Left cardiac atrium (tissue), 4 donors: Measurements from ENCODE around the gene MYOD1. TPM values are rescaled to one million over a fixed set of nuclear protein-coding genes. Genes with fewer than 3 reads are reported as not detected.
A peak's percentile ranks its signal among the peaks of the same experiment; 100 is the strongest.

Source experiments
- ATAC-seq, 2 donors: fragments of 200-7000 bp; cut with Tn5 transposase; one replicate each; pipeline ENCODE4 v1.9.1; 2020; ENCODE audit warnings: mild to moderate bottlenecking in 2 of 2, moderate library complexity in 2 of 2
- DNase-seq: peaks from one replicate; pipeline ENCODE4 v3.0.0-alpha.2; 2020
- intact Hi-C, 2 donors: fragments of 100-400 bp; cut with DNase I; formaldehyde crosslinking; loops; one replicate each; pipeline versions ENCODE4 v1.14.1 to v1.15.1; 2022 to 2023
- total RNA-seq, 2 donors: library from RNA; stranded (reverse); fragmentation: NEBNext Ultra II Directional; extraction: Animal tissue kit (Norgen Biotek cat#: 25700); gene quantifications; one replicate each; pipeline ENCODE4 v1.2.1, GENCODE V29; 2021
- donor health status: DM: no; HTN: yes; CAD: no.
- donor health status: DM: no; HTN: yes; CAD: no; lungs with severe emphysema.
- donor health status: DM: yes; HTN: yes; CAD: no.
- donor health status: Dilated cardiomyopathy.

The MYOD1 gene
- total RNA-seq, 2 donors from 2014 or later: not detected

DNA sequence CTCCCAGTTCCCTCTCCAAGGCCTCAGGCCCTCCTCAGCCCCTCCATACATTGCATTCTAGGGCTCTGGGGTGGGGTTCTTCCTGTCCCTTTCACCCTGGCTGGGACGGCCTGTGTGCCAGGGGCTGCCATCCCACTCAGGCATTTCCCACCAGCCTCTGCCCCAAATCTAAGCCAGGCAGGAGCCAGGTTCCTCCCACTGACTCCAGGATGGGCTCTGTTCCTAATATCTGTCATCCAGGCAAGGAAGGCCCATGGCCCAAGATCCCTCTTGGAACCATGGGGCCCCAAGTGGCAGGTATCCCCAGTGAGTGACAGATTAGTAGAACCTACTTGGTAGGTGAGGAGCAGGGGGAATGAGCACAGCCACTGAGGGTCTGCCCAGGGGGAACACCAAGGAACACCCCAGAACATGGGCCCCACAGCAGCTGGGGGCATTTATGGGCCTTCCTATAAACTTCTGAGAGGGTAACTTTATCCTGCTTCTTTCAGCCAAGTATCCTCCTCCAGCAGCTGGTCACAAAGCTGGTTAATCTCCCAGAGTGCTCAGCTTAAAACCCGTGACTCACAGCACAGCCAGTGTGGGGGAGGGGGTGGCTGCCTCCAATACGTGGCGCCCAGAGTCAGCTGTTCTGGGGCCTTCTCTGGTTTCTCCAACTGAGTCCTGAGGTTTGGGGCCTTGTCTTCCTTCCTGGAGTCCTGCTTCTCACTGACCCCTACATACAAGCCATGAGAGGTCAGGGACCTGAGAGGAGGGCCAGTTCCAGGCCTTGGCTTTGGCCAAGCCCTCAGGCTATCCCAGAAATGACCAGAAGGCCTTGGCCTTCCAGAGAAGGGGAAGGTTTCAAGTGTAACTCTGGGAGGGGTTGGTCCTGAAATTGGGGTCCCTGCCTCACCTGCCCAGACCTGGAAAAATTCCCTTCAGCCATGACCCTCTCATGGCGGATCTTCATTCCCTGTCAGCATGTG is 19.9 kb upstream of the MYOD1 start:
- DNase-seq (no peak), ATAC-seq (peak in 1 of 2 donors; percentile 32)
- intact Hi-C loops: no loop called here

DNA sequence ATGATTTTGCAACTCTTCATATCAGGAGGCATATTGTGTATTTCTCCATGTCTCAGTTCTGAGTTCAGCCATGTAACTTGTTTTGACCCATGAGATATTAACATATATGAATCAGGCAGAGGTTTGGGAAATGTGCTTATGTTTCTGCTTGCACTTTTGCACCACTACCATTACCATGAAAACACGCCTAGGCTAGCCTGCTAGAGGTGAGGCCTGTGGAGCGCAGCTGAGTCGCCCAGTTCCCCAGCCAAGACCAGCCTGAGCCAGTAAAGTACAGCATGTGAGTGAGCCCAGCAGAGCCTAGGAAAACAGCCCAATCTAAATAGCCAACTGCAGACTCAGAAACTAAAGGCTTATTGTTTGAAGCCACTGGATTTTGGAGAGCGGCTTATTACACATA is 18.4 kb upstream of the MYOD1 start:
- DNase-seq: no peak
- ATAC-seq: no peak
- intact Hi-C loops: no loop called here

DNA sequence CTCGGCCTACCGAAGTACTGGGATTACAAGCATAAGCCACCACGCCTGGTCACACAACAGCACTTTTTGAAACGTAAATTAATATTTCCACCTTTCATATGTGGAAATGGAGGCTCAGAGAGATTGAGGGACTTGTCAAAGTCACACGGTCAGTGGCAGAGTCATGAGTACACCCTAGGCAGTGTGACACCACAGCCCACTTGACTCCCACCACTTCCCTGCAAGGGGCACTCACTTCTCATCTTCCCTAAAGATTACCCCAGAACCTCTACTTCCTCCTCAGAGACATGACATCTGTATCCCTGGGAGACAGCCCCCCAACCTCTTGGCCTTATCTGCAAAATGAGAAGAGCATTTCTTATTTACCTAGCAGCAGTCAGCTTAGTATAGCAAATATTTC is 16.5 kb upstream of the MYOD1 start:
- DNase-seq: no peak
- intact Hi-C loops: no loop called here
- ATAC-seq: no peak

DNA sequence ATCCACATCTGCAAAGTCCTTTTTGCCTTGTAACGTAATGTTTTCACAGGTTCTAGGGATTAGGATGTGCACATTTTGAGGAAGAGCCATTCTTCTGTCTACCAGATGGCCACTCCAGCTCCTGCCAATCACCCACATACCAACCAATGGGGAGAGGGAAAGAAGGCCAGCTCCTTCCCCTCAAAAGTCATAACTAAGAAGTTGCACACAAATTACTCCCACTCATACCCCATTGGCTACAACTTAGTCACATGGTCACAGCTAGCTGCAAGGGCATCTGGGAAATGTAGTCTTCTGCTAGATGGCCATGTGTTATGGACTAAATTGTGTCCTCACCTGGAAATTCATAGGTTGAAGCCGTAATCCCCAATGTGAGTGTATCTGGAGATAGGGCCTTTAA is 15.4 kb upstream of the MYOD1 start:
- intact Hi-C loops: no loop called here
- DNase-seq (no peak), ATAC-seq (no peak)

DNA sequence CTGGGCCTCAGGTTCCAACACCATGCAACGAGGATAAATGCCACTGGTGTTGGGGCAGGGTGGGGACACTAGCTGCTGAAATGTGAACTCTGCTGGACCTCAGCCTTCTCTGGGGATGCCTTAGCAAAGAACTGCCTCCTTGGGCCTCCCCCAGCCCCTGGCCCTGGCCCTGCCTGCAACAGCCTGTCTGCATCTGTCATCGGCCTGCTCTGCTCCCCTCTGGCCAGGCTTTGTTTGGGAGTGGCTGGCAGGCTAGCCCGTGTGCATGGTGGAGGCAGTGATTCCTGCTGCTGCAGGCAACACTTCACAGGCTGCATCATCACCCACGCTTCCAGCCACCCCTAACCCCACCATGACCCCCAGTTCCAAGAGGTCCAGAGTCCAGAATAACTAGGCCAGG is 11.5 kb upstream of the MYOD1 start:
- DNase-seq (no peak), ATAC-seq (no peak)
- intact Hi-C loops: no loop called here

DNA sequence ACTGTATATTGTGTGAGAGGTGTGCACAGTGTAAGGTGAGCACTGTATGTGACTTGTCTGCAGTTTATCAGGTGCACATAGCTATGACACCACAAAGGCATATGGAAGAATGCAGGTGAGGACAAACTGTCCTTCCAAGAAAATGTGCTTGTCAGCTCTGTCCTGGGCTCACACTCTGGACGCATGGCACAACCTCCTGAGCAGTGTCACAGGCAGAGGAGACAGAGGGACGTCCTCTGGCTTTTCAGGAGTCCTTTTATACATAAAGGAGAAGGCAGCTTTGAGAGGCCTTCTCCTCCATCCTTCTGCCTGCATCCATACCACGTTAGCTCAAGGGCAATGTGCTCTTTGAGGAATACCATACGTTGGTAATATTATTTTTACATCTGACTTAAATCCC is 7.5 kb upstream of the MYOD1 start:
- ATAC-seq: no peak
- DNase-seq: no peak
- intact Hi-C loops: no loop called here

DNA sequence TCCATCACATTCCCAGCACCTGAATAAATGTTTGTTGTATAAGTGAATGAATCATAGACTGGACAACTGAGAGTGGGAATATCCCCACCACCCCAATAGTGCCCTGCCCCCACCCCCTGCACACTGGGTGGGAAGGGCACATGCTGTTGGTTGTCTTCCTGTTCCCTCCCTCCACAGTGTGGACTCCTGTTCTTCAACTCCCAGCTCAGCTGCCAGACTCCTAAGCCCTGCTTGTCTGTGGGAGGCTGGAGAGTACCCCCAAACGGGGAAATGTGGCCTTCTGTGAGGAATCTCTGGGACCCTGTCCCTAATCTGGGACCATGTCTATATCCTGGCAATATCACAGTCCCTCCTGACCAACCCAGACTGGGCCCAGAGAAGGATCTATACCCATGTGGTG is 5.5 kb upstream of the MYOD1 start:
- intact Hi-C loops: no loop called here
- ATAC-seq (no peak), DNase-seq (no peak)

DNA sequence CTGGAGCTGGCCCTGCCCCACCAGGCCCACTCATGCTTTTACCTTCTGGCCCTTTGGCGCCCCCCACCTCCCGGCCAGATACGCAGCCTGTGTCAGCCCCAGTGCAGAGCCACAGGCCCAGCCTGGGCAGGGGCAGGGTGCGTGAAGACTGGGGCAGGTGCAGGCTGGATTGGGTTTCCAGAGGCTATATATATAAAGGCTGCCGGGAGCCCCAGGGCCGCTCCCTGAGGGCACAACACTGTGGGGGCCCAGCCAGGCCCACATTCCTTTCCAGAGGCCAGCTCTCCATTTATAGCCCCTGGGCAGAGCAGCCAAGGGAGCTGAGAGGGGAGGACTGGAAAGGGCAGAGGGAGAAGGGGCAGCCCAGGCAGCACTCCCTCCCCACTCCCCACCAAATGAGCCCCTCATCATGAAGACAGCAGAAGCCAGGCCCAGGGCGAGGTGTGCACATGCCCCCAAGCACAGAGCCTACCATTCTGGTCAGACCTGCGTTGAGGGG is 5.0 kb upstream of the MYOD1 start:
- ATAC-seq (peak; percentile 52 to 80), DNase-seq (no peak)
- intact Hi-C loops: no loop called here

DNA sequence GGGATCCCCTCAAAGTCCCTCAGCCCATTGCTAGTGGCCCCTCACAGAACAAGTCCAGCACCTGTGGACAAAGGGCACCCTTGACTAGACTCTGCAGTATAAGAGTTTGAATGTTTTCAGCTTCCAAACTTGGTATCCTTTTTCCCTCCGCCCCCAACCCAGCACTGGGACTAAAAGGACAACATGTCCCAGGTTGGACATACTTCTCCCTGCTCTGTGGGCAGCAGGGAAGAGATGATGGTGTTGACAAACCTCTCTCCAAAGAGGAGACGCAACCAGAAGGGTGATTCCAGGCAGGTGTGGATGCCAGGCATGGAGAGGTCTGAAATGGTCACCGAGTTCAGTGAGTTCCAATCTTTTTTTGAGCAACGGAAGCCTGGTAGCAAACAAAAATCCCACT is 4.5 kb upstream of the MYOD1 start:
- intact Hi-C loops: no loop called here

DNA sequence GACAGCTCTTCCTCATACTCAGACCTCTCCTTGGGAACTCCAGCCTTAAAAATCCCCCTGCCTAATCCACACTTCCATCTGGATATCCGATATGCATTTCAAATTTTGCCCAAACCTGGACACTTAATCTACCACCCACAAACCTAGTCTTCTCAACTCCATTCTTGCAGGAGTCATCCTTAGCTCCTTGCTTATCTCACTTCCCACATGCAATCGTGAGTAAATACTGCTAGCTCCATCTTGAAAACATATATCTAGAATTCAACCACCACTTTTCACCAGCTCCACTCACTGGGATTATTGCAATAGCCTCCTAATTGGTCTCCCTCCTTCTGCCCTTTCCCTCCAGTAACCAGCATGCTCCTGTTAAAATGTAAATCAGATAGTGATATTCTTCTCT is 2.6 kb upstream of the MYOD1 start:
- no peak for DNase-seq
- intact Hi-C loops: no loop called here
- no peak for ATAC-seq

More for the DNA sequence above, 4.5 kb upstream of the MYOD1 start:
- no peak for DNase-seq
- no peak for ATAC-seq

DNA sequence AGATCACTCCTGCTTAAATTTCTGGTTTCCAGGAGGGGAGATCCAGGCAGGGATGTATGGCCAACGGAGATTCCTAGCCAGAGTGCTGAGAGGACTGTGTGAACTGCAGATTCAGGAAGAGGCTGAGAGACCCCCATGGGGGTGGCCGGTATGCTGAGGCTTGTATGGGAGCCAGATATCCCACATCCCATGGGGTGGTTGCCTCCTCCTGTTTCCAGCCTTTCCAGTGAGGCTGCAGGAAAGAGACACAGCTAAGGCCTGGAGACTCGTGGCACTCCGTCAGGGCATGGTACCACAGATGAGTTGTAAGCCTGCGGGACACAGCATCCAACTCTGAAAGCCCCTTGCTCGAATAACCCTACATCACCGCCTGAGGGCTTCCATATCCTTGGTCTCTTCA is 1.4 kb upstream of the MYOD1 start:
- no peak for DNase-seq
- intact Hi-C loops: no loop called here

DNA sequence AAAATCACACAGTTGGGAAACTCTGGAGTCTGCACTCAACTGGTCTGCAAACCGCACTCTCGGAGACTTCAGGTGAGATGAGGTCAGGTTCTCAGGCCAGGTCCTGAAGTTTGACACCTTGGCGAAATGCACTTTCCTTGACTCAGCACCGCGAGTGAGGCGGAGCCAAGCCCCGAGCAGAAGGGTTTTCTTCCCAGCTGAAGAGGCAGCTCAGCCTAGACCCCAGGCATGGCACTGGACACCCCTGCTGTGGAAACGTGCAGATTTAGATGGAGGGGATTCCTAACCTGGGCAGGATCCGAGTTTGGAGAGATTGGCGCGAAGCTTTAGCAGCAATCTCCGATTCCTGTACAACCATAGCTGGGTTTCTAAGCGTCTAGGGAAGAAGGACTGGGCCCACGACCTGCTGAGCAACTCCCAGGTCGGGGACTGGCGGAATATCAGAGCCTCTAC is 835 bp upstream of the MYOD1 start:
- ATAC-seq (no peak), DNase-seq (no peak)
- intact Hi-C loops: no loop called here

More for the DNA sequence above, 1.4 kb upstream of the MYOD1 start:
- no peak for ATAC-seq

DNA sequence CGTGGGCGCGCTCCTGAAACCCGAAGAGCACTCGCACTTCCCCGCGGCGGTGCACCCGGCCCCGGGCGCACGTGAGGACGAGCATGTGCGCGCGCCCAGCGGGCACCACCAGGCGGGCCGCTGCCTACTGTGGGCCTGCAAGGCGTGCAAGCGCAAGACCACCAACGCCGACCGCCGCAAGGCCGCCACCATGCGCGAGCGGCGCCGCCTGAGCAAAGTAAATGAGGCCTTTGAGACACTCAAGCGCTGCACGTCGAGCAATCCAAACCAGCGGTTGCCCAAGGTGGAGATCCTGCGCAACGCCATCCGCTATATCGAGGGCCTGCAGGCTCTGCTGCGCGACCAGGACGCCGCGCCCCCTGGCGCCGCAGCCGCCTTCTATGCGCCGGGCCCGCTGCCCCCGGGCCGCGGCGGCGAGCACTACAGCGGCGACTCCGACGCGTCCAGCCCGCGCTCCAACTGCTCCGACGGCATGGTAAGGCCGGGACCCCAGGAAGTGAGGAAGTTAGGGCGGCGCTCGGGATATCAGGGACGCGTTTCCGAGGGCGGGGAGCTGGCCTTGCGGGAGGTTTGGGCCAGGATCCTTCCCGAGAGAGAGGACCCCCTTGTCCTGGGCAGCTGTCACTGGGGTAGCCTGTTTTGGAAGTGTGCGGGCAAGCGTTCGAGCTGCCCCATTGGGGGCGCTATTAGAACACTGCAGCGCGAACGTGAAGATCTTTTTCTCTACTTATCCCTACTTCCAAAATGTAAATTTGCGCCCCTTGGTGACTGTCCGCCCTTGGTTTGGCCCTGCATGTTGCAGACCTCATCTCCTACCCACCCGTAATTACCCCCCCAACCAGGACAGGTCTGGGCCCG is 796 bp downstream of the MYOD1 start:
- DNase-seq (no peak), ATAC-seq (peak; percentile 48 to 55)
- intact Hi-C loops: no loop called here

DNA sequence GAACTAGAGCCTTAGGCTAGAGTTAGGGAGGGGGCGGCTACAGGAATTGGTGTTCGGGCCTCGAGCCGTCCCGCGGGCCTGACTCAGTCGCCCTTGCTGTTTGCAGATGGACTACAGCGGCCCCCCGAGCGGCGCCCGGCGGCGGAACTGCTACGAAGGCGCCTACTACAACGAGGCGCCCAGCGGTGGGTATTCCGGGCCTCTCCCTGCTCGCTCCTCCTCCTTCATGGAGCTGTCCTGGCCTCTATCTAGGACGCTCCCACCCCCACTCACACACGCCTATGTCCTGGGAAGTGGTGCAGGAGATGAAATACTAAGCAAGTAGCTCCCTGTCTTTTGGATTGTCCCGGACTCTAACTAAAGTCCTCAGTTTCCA is 1.4 kb downstream of the MYOD1 start:
- DNase-seq: no peak
- peak in 1 of 2 donors; percentile 14 for ATAC-seq
- intact Hi-C loops: no loop called here

DNA sequence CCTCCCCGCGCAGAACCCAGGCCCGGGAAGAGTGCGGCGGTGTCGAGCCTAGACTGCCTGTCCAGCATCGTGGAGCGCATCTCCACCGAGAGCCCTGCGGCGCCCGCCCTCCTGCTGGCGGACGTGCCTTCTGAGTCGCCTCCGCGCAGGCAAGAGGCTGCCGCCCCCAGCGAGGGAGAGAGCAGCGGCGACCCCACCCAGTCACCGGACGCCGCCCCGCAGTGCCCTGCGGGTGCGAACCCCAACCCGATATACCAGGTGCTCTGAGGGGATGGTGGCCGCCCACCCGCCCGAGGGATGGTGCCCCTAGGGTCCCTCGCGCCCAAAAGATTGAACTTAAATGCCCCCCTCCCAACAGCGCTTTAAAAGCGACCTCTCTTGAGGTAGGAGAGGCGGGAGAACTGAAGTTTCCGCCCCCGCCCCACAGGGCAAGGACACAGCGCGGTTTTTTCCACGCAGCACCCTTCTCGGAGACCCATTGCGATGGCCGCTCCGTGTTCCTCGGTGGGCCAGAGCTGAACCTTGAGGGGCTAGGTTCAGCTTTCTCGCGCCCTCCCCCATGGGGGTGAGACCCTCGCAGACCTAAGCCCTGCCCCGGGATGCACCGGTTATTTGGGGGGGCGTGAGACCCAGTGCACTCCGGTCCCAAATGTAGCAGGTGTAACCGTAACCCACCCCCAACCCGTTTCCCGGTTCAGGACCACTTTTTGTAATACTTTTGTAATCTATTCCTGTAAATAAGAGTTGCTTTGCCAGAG is 2.0 kb downstream of the MYOD1 start:
- intact Hi-C loops: no loop called here
- no peak for DNase-seq
- peak in 1 of 2 donors; percentile 28 for ATAC-seq

DNA sequence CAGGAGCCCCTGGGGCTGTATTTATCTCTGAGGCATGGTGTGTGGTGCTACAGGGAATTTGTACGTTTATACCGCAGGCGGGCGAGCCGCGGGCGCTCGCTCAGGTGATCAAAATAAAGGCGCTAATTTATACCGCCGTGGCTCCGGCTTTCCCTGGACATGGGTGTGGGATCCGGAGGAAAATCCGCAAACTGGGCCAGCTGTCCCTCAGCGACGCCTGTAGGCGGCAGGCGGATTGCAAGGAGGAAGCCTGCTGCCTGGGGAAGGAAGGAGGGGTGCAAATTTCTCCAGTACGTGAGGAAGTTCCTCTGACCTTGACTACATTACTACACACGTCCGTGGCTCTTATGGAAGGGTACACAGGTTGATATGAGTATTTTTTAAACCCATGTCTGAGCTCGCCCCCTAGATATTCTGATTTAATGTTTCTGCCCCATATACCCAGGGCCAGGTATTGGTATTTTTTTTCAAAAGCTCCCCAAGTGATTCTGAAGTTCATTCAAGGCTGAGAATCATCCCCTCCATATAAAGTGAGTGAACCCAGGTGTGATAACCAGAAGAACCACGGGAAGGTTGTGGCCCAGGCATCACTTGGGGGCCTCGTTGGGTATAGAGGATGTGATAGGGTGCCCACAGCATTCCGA is 2.8 kb downstream of the MYOD1 start:
- DNase-seq: no peak
- intact Hi-C loops: loop anchor here in 1 of 2 donors (2.0 kb wide), 1 partner anchor 121 kb away; no protein-coding TSS in a partner anchor
- ATAC-seq: peak in 1 of 2 donors; percentile 29

DNA sequence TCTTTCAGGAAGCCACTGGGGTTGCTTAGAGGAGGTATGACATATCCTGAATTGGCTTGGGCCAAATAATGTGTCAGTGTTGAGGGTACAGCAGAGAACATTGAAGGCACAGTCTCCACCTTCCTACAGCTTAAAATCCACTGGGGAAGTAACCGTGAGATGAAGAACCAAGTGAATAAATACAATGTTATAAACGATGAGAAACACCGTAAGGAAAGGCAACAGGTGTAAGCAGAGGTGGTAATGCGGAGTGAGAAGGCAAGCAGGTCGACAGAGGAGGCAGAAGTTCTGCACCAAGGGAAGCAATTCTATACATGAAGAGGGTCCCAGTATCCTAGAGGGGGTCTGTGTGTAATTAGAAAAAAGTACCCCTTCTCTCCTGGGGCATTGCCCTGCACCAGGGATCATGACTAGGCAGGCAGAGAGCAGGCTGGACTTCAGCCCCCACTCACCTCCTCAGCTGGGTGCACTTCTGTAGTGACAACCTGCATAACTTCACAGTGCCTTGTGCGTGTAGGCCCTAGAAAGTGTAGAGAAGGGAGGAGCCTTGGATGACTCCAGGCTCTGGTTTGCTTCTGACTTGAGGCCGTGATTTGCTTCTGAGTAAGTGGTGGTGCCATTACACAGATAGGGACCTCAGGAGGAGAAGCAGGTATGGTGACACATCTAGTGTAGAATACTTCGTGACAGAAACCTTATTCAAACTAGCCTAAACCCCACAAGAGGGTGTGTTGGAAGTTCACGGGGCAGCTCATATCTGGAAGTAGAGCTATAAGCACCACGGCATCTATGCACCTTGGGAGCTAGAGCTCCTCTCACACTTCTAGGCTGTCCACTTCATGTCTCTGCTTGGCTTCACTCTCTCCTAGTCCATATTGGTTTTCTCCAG is 4.9 kb downstream of the MYOD1 start:
- no peak for DNase-seq
- intact Hi-C loops: no loop called here
- ATAC-seq: no peak

DNA sequence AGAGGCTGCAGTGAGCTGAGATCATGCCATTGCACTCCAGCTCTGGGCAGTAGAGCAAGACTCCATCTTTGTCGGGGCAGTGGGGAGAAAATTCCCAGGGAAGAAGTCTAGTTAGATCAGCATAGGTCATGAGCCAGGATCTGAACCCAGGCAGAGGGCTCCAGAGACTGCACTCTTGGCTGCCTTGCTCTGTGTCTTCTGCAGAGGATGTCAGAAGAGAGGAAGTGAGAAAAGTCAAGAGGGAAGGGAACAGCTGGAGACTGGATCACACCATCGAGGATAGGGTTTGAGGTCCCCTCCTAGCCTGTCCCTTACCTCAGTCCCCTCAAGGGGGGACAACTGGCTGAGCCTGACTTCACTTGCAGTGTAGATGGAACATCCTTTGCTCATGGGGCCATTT is 5.8 kb downstream of the MYOD1 start:
- intact Hi-C loops: no loop called here
- ATAC-seq (no peak), DNase-seq (no peak)
